Measurements from ENCODE around the gene PHC3. TPM values are rescaled to one million over a fixed set of nuclear protein-coding genes. Genes with fewer than 3 reads are reported as not detected.

PHC3 gene
- total RNA-seq, 1 donor from 2014 or later: 57.7 TPM

GRCh38 chr3:170108955-170109354, 72.6 kb downstream of the PHC3 start:
- Mint-ChIP-seq H3K4me3 (no peak overlapping the region), H3K36me3 (ENCODE audit: low read depth) (peaks cover 28% of the 10 kb centered on the region), H3K27me3 (ENCODE audit: insufficient read depth) (no peaks in the 10 kb centered on the region), H3K4me1 (ENCODE audit: low read depth) (peaks cover 13% of the 10 kb centered on the region), H3K9me3 (no peaks in the 10 kb centered on the region), H3K27ac (no peak overlapping the region)
- intact Hi-C loops (cut with micrococcal nuclease): no loop called here
- DNase-seq (ENCODE audit: low spot score): no peak

DNA sequence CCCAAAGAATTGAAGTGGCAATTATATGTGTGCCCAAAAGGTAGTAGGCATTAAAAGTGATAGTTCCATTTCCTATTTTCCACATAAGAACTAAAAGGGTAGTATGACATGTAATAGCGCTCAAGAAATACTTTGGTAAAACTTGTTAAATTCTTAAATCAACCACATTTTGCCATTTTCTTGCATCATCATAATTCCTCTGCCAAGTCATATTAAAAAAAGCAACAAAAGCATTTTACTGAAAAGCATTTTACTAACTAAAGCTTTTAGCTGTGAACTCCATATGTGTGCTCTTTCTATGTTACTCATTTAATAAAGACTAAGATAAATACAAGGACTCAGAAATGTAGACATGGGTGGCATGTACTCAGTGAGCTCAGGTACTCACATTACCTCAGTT, 73.6 kb downstream of the PHC3 start:
- Mint-ChIP-seq H3K4me1 (ENCODE audit: low read depth) (peaks cover 13% of the 10 kb centered on the region), H3K4me3 (no peak overlapping the region), H3K27ac (no peak overlapping the region), H3K9me3 (no peaks in the 10 kb centered on the region), H3K36me3 (ENCODE audit: low read depth) (peaks cover 22% of the 10 kb centered on the region), H3K27me3 (ENCODE audit: insufficient read depth) (no peaks in the 10 kb centered on the region)
- intact Hi-C loops (cut with micrococcal nuclease): no loop called here
- no peak for DNase-seq (ENCODE audit: low spot score)

DNA sequence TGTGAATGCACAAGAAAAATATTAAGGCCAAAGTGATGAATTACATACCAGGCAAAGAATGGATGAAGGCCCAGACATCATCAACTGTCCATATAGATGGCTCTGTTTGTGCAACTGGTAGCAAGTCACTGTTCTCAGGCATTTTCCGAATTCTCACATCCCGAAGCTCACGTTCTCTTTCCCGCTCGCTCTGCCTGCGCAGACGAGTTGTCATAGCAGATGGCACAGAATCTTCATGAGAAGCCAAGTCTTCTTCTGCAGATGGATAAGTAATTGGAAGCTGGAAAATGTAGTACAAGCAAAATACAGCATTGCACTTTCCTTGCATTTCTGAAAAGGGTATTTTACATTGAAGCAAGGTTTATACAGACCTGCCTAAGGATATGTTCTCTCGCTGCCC, 79.1 kb downstream of the PHC3 start:
- peaks cover 15% of the 10 kb centered on the region for H3K4me1 Mint-ChIP-seq (ENCODE audit: low read depth)
- intact Hi-C loops (cut with micrococcal nuclease): no loop called here
- no peak for DNase-seq (ENCODE audit: low spot score)
- H3K9me3 Mint-ChIP-seq: no peaks in the 10 kb centered on the region
- no peaks in the 10 kb centered on the region for H3K27me3 Mint-ChIP-seq (ENCODE audit: insufficient read depth)
- peaks cover 28% of the 10 kb centered on the region for H3K36me3 Mint-ChIP-seq (ENCODE audit: low read depth)
- no peak overlapping the region for H3K4me3 Mint-ChIP-seq
- no peak overlapping the region for H3K27ac Mint-ChIP-seq

DNA sequence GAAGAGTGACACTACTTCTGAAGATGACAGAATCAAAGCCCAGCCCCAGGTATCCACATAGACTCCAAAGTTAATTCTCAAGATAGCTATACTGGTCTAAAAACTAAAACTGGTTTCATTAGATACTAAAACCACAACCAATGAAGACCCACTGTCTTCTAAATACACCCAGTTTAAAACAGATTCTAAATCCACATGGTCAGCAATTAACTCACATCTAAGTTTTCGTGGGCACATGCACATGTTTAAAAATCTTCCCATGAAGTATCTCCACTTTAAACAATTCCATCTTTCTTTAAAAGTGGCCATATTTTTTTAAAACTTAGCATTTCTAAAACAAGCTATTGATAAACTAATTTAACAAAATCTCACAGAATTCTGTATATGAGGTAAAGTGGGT, 80.6 kb downstream of the PHC3 start:
- no peaks in the 10 kb centered on the region for H3K27me3 Mint-ChIP-seq (ENCODE audit: insufficient read depth)
- intact Hi-C loops (cut with micrococcal nuclease): no loop called here
- H3K9me3 Mint-ChIP-seq: no peaks in the 10 kb centered on the region
- H3K36me3 Mint-ChIP-seq (ENCODE audit: low read depth): peaks cover 36% of the 10 kb centered on the region
- no peak overlapping the region for H3K27ac Mint-ChIP-seq
- no peak overlapping the region for H3K4me3 Mint-ChIP-seq
- peaks cover 15% of the 10 kb centered on the region for H3K4me1 Mint-ChIP-seq (ENCODE audit: low read depth)
- DNase-seq (ENCODE audit: low spot score): no peak

DNA sequence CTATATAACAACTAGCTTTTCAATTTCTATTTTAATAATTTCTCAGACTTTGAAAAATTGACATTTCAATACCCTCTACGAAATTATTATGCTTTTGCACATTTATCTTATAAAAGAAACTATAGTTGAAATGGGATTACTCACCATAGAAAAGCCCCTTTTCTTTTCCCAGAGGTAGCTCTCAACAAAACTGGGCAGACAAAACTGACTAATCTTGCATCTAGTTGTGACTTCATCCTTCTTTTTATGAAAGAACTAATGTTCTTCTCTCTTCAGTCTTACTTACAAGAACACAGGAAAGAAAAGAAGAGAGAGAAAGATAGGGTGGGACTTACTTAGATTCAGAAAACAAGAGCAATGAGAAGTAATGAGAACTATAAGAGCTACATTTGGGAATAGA, 82.8 kb downstream of the PHC3 start:
- Mint-ChIP-seq H3K27ac (no peak overlapping the region), H3K4me3 (no peak overlapping the region), H3K9me3 (no peaks in the 10 kb centered on the region), H3K36me3 (ENCODE audit: low read depth) (peaks cover 53% of the 10 kb centered on the region), H3K27me3 (ENCODE audit: insufficient read depth) (no peaks in the 10 kb centered on the region), H3K4me1 (ENCODE audit: low read depth) (peaks cover 15% of the 10 kb centered on the region)
- intact Hi-C loops (cut with micrococcal nuclease): no loop called here
- no peak for DNase-seq (ENCODE audit: low spot score)

DNA sequence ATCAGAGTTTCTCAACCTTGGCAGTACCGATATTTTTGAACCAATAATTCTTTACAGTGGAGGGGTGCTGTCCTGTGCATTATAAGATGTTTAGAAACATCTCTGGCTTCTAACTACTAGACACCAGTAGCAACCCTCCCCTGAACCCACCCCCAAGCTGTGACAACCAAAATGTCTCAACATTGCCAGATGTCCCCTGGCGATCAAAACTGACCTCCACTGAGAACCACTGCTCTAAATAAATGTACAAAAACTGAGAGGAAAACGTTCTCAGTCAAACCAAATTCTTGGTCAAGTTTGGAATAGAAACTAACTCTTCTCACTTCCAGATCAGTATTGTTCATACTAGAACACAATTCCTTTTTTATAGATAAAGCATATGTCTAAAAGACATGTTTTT, 85.2 kb downstream of the PHC3 start:
- Mint-ChIP-seq H3K27ac (no peak overlapping the region), H3K27me3 (ENCODE audit: insufficient read depth) (no peaks in the 10 kb centered on the region), H3K4me1 (ENCODE audit: low read depth) (peaks cover 15% of the 10 kb centered on the region), H3K36me3 (ENCODE audit: low read depth) (peaks cover 48% of the 10 kb centered on the region), H3K4me3 (no peak overlapping the region), H3K9me3 (no peaks in the 10 kb centered on the region)
- intact Hi-C loops (cut with micrococcal nuclease): no loop called here
- DNase-seq (ENCODE audit: low spot score): no peak

DNA sequence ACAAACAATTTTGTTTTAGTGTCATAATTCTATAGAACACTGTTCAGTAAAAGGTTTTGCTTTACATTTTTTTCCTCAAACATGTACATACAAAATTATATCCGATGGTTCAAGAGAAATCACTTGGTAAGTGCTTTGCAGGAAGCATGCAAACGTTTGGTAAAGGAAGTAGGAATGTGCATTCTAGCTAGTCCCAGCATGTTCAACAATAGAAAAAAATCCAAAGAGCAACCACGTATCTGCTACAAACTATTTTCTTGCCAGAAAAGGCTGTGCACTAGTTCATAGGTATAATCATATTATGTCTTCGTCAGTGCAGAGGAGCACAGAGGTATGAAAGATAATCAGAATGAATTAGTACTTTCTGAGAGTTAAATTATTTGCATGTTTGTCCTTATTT, 85.8 kb downstream of the PHC3 start:
- Mint-ChIP-seq H3K27me3 (ENCODE audit: insufficient read depth) (no peaks in the 10 kb centered on the region), H3K4me1 (ENCODE audit: low read depth) (peaks cover 18% of the 10 kb centered on the region), H3K4me3 (no peak overlapping the region), H3K9me3 (no peaks in the 10 kb centered on the region), H3K27ac (no peak overlapping the region), H3K36me3 (ENCODE audit: low read depth) (peaks cover 50% of the 10 kb centered on the region)
- intact Hi-C loops (cut with micrococcal nuclease): no loop called here
- no peak for DNase-seq (ENCODE audit: low spot score)

DNA sequence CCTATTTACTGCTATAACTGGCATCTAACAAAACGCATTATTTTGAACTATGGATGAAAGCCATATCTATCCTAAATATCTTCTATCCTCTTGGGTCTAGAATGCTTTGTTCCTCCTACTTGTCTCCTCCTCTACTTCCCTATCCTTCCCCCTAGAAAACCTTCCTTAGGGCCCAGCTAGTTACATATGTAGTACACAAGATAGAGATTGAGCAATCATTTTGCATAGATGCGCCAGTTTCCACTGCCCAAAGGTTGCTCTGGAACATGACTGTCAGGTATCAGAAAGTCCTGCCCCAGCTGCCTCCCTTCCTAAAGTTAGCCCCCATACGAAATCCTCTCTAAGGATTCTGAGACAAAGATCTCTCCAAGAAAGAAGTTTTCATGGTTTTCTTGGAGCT, 88.6 kb downstream of the PHC3 start:
- Mint-ChIP-seq H3K36me3 (ENCODE audit: low read depth) (peaks cover 43% of the 10 kb centered on the region), H3K27me3 (ENCODE audit: insufficient read depth) (no peaks in the 10 kb centered on the region), H3K4me1 (ENCODE audit: low read depth) (peaks cover 3% of the 10 kb centered on the region), H3K27ac (no peak overlapping the region), H3K4me3 (no peak overlapping the region), H3K9me3 (no peaks in the 10 kb centered on the region)
- intact Hi-C loops (cut with micrococcal nuclease): loop anchor here (5.0 kb wide), 1 partner anchor 56 kb away; the partner anchor contains the start of gene GPR160
- no peak for DNase-seq (ENCODE audit: low spot score)

DNA sequence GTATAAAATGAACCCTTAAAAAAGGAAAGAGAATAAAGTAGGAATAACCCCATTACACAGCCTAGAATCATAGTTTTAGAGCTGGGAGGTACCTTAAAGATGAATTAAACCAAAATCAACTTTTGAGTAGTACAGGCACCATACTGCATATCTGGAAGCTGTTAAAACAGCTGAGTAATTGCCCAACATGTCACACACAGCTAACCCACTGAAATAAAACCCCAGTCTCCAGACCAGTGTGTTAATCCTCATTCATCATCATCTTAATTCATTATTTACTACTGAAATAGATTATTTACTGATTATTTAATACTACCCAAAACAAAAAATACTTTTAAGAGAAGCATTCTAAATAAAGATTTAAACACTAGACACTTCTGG, 90.9 kb downstream of the PHC3 start:
- no peak for DNase-seq (ENCODE audit: low spot score)
- peaks cover 3% of the 10 kb centered on the region for H3K4me1 Mint-ChIP-seq (ENCODE audit: low read depth)
- no peaks in the 10 kb centered on the region for H3K27me3 Mint-ChIP-seq (ENCODE audit: insufficient read depth)
- intact Hi-C loops (cut with micrococcal nuclease): loop anchor here (5.0 kb wide), 1 partner anchor 53 kb away; the partner anchor contains the start of gene GPR160
- no peak overlapping the region for H3K27ac Mint-ChIP-seq
- no peak overlapping the region for H3K4me3 Mint-ChIP-seq
- H3K36me3 Mint-ChIP-seq (ENCODE audit: low read depth): peaks cover 33% of the 10 kb centered on the region
- no peaks in the 10 kb centered on the region for H3K9me3 Mint-ChIP-seq

GRCh38 chr3:170089862-170090600, 91.5 kb downstream of the PHC3 start:
- intact Hi-C loops (cut with micrococcal nuclease): loop anchor here (5.0 kb wide), 1 partner anchor 53 kb away; the partner anchor contains the start of gene GPR160
- no peak for DNase-seq (ENCODE audit: low spot score)
- peaks cover 32% of the 10 kb centered on the region for H3K36me3 Mint-ChIP-seq (ENCODE audit: low read depth)
- no peak overlapping the region for H3K27ac Mint-ChIP-seq
- no peaks in the 10 kb centered on the region for H3K9me3 Mint-ChIP-seq
- no peak overlapping the region for H3K4me3 Mint-ChIP-seq
- H3K27me3 Mint-ChIP-seq (ENCODE audit: insufficient read depth): no peaks in the 10 kb centered on the region
- peaks cover 3% of the 10 kb centered on the region for H3K4me1 Mint-ChIP-seq (ENCODE audit: low read depth)

GRCh38 chr3:170085396-170085795, 96.1 kb downstream of the PHC3 start:
- Mint-ChIP-seq H3K4me1 (ENCODE audit: low read depth) (no peaks in the 10 kb centered on the region), H3K27me3 (ENCODE audit: insufficient read depth) (no peaks in the 10 kb centered on the region), H3K9me3 (no peaks in the 10 kb centered on the region), H3K36me3 (ENCODE audit: low read depth) (peaks cover 18% of the 10 kb centered on the region), H3K4me3 (no peak overlapping the region), H3K27ac (no peak overlapping the region)
- intact Hi-C loops (cut with micrococcal nuclease): no loop called here
- DNase-seq (ENCODE audit: low spot score): no peak

GRCh38 chr3:170083343-170083742, 98.2 kb downstream of the PHC3 start:
- Mint-ChIP-seq H3K27me3 (ENCODE audit: insufficient read depth) (no peaks in the 10 kb centered on the region), H3K36me3 (ENCODE audit: low read depth) (peaks cover 13% of the 10 kb centered on the region), H3K27ac (no peak overlapping the region), H3K4me3 (no peak overlapping the region), H3K9me3 (no peaks in the 10 kb centered on the region), H3K4me1 (ENCODE audit: low read depth) (no peaks in the 10 kb centered on the region)
- intact Hi-C loops (cut with micrococcal nuclease): no loop called here
- DNase-seq (ENCODE audit: low spot score): no peak

DNA sequence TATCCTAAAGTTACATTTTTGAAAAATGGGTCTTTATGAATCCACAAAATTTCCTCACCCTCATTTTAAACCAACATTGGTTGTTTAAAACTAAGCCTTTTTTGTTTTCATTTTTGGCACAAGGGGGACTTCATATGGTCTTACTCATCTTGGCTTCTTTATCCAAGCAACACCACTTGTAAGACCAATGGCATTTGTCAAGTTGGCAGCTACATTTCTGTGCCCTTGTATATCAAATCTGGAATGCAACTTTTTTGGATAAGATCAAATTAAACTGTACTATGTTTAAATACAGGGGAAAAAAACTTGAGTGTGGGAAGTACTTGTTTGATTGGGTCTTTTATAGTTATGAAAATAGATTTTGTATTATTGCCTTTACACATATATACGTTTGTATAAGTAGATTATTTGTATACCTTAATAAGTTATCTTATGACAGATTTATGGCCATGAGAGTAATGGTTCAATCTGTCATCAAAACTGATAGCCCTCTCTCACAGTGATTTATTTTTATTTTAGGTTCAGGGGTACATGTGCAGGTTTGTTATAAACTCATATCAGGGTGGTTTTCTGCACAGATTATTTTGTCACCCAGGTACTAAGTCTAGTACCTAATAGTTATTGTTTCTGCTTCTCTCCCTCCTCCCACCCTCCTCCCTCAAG, 100.3 kb downstream of the PHC3 start:
- H3K4me1 Mint-ChIP-seq (ENCODE audit: low read depth): peaks cover 7% of the 10 kb centered on the region
- H3K27ac Mint-ChIP-seq: no peak overlapping the region
- no peaks in the 10 kb centered on the region for H3K9me3 Mint-ChIP-seq
- H3K4me3 Mint-ChIP-seq: no peak overlapping the region
- no peaks in the 10 kb centered on the region for H3K27me3 Mint-ChIP-seq (ENCODE audit: insufficient read depth)
- H3K36me3 Mint-ChIP-seq (ENCODE audit: low read depth): peaks cover 16% of the 10 kb centered on the region
- no peak for DNase-seq (ENCODE audit: low spot score)
- intact Hi-C loops (cut with micrococcal nuclease): no loop called here

Measured in activated T-helper 1 cell treated with anti-CD3 and anti-CD28 coated beads, Interleukin-12 subunit alpha, Interleukin-12 subunit beta, Interleukin-2, Interleukin-4 antibody, amounts not matched to agents 30 ng/mL and 10 ng/mL and 1 ng/mL, durations not matched to agents 14 hours and 24 hours and 36 hours (primary cell).